ENCODE measurements around the gene GSTA4.
"Not testable (repeated sequence)": the region's sequence is repeated elsewhere in the genome, so short reads cannot be mapped to it uniquely, and the experiment has no call there.

The GSTA4 gene

GRCh38 chr6:52964318-52964717 lies 30.8 kb downstream of the GSTA4 start:
- no peak overlapping the region for H3K27ac ChIP-seq
- TF ChIP-seq ZFX (IDR thresholded peaks at IDR 0.05) (no peak), CTCF (conservative IDR thresholded peaks at IDR 0.05) (no peak)

GRCh38 chr6:52962701-52963100 lies 32.4 kb downstream of the GSTA4 start:
- no peak overlapping the region for H3K27ac ChIP-seq
- no peak for TF ChIP-seq ZFX (IDR thresholded peaks at IDR 0.05)
- no peak for TF ChIP-seq CTCF (conservative IDR thresholded peaks at IDR 0.05)

- not testable (repeated sequence) for H3K27ac ChIP-seq
Measured at GRCh38 chr6:52961022-52961421, 34.1 kb downstream of the GSTA4 start.

- H3K27ac ChIP-seq: not testable (repeated sequence)
Measured at GRCh38 chr6:52960211-52960610, 34.9 kb downstream of the GSTA4 start.

GRCh38 chr6:52958546-52959255 lies 36.4 kb downstream of the GSTA4 start:
- TF ChIP-seq CTCF (conservative IDR thresholded peaks at IDR 0.05): no peak
- no peak for TF ChIP-seq ZFX (IDR thresholded peaks at IDR 0.05)
- H3K27ac ChIP-seq: no peak overlapping the region

GRCh38 chr6:52955871-52956270 lies 39.2 kb downstream of the GSTA4 start:
- no peak for TF ChIP-seq ZFX (IDR thresholded peaks at IDR 0.05)
- TF ChIP-seq CTCF (conservative IDR thresholded peaks at IDR 0.05): no peak
- H3K27ac ChIP-seq: no peak overlapping the region

- no peak overlapping the region for H3K27ac ChIP-seq
- no peak for TF ChIP-seq CTCF (conservative IDR thresholded peaks at IDR 0.05)
- TF ChIP-seq ZFX (IDR thresholded peaks at IDR 0.05): no peak
Measured at GRCh38 chr6:52953911-52954839, 40.9 kb downstream of the GSTA4 start.

- no peak for TF ChIP-seq CTCF (conservative IDR thresholded peaks at IDR 0.05)
- no peak for TF ChIP-seq ZFX (IDR thresholded peaks at IDR 0.05)
- H3K27ac ChIP-seq: no peak overlapping the region
Measured at GRCh38 chr6:52946306-52946705, 48.8 kb downstream of the GSTA4 start.

- H3K27ac ChIP-seq: not testable (repeated sequence)
Measured at GRCh38 chr6:52942821-52943220, 52.3 kb downstream of the GSTA4 start.

Data from C4-2B (cell line).